GM10847 (cell line): ENCODE results near the gene SYT8.

Experiments used
- POLR2A ChIP-seq: IDR thresholded peaks from 2 replicates; pipeline ENCODE4 v1.6.1; 2011; ENCODE audit not compliant: insufficient read length; ENCODE audit errors: extremely low read depth

SYT8 gene

DNA sequence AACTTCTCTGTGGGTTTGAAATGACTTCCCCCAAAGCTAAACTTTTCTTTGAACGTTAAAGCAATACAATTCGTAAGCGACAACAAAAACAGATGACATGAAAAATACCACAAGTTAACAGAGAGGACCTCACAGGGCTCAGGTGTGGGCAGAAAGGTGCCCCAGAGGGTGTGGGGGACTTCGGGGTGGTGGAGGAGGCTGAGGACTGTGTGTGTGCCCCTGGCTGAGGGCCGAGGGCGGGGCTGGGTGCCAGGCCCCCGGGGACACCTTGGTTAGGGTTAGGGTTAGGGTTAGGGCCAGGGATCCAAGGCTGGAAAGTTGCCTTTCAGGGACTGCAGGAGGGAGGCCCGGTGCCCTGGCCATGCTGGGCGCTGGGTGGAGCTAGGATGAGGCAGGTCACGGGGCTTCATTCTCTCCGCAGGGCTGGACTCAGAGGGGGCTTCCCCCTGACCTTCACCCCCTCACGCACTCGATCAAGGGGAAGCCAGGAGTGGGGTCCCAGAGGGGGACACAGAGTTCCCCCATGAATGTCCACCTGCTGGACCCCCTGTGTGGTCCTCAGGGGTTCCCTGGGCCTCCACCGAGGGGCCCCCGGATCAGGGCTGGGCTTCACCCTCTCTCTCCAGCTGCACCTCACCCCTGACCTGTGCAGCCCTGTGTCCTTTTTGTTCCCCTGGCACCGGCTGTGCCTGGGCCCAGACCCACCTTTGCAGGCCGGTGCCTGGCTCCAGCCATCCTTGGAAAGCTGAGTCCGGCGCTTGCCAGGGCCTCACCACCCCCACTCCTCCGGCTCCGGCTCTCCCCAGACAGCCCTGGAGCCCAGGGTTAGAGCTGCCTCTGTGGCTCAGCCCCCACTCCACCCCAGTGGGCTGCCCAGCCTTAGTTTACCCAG, 11.0 kb downstream of the SYT8 start:
- TF ChIP-seq POLR2A: no peak

DNA sequence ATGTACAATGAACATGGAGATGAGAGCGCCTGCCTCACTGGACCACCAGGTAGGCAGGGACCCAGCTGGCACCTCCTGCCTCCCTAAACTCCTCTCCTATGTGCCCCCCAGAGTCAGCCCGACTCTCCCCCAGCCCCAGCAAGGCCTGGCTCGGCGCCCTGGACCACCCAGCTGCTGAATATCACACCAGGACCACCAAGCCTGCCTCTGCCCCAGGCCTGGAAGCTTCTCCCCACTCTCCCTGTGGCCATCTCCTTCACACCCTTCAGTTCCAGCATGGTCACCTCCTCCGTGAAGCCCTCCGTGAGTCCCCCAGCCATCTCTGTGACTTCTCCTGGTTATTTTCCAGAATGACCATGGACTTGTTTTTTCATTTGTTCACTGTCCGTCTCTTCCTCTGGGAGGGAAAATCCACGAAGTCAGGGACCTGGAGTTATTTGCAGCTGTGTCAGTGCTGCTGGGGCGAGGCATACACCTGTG, 11.7 kb downstream of the SYT8 start:
- TF ChIP-seq POLR2A: no peak

DNA sequence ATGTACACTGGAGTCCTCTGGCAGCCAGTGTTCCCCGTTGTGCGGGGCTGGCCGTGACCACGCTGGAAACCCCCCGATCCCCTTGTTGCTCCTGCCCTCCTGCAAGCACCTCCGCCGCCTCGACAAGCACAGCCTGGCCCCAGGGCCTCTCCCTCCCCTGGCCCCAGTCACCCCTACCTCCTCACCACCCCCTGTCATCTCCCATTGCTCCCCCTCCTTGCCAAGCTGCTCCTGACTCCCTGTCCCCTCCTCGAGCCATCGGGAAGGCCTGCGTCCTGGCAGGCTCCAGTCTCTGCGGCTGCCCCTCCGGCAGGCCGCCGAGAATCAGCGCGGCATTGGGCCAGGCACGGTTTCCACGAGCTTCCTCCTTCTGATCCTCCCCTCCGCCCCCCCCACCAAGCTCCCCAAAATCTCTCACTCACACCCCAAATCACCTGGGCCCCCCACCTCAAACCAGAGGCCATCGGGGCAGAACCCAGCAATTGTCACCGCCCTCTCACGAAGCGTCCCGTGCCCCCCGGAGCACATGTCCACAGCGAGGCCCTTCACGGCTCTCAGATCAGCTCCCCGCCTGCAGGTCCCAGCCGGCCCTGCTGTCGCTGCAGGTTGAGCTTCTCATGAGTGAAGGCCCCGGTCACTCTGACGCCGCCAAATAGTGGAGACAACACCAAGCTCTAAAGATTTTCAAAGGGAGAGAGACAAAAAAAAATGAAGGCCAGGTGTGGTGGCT, 12.4 kb downstream of the SYT8 start:
- TF ChIP-seq POLR2A: no peak

DNA sequence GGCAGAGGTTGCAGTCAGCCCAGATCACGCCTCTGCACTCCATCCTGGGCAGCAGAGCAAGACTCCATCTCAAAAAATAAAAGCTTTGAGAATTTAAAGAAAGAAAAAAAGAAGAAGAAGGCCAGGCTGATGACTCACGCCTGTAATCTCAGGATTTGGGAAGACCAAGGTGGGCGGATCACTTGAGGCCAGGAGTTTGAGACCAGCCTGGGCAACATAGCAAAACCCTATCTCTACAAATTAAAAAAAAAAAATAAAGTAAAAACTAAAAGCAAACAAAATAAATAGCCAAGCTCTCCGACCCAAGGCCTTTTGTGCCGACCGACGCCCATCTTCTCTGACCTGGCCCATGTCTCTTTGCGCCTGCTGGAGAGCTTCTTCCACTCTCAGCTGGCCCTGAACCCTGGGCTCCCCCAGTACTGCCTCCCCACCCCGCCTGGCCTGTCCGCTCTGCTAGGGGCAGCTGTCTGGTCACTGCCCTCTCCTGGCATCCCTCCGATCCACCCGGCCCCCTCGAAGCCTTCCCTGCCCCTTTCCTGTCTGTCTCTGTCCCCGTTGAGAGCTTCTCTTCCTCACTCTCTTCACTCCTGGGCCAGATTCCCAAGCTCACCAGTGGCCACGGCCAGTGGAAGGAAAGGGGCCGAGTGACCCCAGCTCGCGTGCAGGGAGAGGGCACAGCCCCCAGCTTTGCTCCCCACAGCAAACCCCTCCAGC, 13.3 kb downstream of the SYT8 start:
- no peak for TF ChIP-seq POLR2A

DNA sequence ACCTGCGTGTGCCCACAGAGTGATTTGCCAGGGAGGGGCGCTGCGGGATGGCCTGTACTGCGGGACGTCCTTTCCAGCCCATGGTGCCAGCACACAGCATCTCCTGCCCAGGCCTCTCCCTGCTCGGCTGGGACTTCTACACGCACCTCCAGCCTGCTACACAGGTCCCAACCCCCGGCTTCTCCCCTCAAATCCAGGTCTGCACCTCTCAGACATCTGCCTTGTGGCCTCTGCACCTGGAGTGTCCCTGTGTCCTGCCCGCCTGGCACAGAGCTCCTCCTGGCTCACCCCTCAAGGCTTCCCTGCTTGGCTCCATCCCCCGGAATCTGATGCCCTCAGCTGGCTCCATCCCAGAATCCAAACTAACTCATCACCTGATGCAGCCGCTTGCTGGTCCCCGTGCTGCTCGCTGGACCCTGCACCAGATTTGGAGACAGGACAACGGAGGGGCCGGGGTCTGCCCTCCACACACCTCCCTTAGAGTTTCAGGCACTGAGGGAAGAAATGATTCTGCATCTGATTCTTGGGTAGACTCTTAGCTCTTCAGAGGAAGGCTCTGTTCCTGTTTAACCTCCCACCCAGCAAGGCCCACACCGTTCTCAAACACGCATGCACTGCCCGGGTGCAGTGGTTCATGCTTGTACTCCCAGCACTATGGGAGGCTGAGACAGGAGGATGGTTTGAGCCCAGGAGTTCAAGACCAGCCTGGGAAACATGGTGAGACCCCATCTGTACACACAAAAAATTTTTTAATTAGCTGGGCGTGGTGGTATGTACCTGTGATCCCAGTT, 14.0 kb downstream of the SYT8 start:
- no peak for TF ChIP-seq POLR2A

DNA sequence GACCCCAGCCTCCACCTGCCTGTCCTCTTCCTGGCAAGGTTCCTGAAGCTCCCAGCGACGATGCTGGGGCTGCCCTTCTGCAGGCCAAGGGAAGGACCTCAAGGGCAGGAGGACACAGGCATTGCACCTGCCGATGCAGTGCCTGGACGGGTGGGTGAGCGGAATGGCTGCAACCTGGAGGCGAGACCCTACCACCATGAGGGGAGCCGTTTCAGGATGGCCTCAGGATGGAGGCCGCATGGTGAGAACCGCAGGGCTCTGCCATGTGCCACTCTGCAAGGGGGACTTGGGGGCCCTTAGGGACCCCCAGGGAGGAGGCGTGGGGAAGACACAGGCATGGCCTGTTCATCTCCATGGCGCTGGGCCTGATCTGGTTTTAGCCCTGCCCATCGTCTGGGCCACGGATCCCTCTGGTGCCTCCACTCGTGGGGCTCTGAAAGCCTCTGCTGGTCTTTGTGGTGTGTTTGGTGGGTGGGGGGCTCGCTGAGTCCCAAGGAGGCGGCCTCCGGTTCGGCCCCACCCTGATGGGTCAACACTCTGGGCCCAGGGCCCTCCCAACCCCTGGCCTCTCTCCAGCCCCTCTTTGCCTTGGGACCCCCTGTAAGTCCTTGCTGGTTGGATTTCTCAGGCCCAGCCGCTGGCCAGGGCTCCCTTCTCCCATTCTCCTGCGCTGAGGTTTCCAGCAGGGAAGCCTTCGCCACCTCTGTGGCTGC, 16.8 kb downstream of the SYT8 start:
- TF ChIP-seq POLR2A: no peak

DNA sequence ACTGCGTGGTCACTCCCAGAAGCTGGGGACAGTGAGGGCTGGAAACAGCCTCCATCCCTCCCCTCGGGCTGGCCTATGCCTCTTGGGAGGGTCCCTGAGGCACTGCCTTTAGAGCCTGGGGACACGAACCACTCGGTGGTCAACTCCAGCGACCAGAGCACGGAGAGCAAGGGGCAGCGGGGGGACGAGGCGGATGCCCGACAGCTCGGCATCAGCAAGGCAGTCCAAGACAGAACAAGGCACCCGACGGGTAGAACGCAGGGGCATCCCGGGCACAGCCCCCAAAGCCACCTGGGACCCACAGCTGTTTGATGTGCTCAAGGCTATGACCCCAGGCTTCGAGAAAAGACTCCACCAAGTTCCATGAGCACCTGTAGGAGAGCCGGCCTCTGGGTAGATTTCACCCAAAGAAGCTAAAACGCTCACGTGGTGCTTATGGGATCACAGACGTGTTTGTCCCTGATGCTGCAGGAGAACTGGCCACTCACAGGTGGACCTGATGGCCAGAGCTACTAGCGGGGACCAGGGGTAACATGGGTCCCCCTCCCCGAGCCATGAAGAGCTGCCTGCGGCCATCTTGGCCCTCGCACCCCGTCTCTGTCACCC, 17.6 kb downstream of the SYT8 start:
- TF ChIP-seq POLR2A: no peak

DNA sequence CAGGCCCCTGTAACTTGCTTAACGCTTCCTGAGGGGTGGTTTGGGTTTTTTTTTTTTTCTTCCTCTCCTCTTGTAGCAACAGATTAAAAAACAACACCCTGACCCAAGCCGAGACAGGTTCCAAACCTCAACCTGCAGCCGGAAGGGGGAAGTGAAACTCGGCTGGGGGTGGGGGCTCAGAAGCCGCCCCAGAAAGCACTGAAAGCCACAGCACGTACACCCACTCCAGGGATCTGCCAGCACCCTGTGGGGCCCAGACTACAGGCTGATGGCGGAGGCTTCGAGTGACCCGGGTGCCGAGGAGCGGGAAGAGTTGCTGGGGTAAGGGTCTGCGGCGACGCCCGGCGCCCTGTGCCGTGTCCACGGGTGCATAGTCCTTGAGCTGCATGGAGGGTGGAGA, 18.1 kb downstream of the SYT8 start, which contains the start of gene LSP1:
Gene LSP1, plus strand, starts transcription at position 208 of the 400 bp plus-strand sequence. Its CDS starts 61 bp downstream, at position 269.
- TF ChIP-seq POLR2A: peak; percentile 76

DNA sequence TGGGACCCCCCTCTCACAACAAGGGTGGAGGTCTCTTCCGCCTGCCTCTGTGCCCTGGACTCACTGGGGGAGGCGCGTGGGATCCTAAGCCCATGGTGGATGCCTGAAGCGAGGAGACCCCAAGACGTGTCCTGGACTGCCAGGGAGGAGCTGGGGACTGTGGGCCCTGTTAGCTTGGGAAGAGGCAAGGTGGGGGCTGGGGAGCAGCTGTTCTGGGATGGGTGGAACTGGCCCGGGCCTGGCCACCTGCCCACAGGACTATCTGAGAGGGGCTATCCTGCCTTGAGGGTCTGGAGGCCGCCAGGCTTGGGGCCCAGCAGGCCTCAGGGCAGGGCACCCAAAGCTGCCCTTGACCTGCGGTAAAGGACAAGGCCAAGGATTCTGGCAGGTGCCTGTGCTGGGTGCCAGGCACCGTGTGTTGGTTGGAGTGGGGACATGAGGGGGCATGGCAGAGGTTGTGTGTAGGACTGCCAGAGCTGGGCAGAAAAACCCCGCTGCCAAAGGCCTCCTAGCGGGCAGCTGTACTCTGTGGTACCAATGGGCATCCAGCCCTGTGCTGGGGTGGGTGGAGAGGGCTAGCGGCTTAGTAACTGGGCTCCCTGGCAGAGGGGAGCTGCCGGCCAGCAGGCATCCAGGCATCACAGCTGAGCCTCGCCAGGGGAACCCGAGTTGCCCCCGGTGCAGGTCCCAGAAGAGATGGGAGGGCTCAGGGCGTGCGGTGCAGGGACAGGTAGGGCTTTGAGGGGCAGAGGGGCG, 18.8 kb downstream of the SYT8 start:
- no peak for TF ChIP-seq POLR2A

DNA sequence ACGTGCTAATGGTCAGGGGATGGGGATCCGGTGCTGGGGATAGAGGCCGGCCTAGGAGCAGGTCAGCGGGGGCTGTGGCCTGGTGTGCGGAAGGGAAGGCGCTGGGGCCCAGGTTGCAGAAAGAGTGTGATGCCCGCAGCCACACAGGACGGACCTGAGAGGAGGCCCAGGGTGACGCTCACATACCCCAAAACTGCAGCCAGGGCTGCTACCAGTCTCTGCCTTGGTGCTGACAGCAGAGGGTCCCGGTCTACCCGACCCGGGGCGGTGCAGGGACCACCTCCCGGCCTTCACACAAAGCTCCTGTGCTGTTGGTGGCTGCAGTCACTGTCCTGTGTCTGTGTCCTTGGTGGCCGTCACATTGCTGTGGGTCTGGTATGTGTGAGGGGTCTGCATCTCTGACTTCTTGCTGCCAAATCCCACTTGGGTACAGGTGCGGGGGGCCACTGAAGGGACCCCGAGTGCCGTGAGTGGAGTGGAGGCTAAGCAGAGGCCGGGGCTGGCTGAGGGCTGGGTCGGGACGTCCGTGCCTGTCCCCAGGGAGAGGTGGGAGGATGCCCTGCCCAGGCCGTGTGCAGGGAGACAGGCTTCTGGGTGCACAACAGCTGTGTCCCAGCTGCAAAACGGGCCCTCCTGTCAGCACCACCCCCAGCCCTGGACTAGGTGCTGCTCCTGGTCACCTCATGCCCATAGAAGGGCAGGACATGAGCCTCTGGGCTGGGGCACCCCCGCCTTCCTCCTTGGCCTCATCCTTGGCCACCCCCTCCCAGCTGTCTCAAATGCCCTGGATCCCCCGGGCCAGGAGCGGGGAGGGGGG, 19.6 kb downstream of the SYT8 start:
- peak; percentile 9 for TF ChIP-seq POLR2A

DNA sequence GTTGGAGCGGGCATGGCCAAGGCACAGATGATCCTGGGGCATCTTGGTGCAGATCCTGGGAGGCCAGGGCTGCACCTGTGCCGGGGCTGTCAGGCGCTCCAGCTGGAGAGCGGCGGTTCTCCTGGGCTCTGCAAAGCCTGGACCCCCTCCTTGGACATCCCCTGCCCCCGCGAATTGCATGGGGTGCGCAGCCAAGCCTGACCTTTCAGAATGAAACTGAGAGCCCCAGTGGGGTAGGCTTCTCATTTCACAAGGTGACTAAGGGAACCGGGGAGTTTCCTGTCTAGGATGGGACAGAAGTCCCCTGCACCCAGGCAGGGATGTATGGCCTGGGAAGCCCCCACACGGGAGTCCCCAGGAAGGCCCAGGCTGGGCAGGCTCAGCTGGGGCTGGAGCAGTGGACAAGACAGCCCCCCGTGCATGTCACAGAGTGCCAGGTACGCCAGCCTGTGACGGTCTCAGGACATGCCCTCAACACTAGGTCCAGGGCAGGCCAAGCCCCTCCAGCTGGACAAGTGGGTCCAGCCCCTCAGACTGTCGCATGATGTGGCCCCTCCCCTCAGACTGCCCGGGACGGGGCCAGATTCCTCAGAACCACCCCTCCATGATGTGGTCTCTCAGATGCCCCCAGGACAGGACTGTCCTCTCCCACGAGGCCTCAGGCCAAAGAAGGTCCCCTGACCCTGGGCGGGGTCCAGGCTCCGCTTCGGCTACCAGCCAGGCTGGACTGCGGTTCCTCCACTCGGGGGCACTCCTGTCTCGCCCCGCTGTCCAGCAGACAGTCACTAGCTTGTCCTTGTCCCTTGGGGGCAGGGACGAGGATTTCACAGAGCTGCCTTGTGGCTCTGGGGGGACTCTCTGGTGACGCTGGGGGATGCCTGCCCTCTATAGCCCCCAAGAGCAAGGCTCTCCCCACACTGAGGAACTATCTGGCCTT, 20.4 kb downstream of the SYT8 start:
- TF ChIP-seq POLR2A: no peak
